ENCODE measurements around the gene IQGAP3.

The IQGAP3 gene

GRCh38 chr1:156599811-156600210 is 27.4 kb upstream of the IQGAP3 start:
- TF ChIP-seq CTCF (IDR thresholded peaks at IDR 0.05; ENCODE audit: low read depth, low read length, missing control alignments), result peak; percentile 41
- DNase-seq (ENCODE audit: low read depth), result no peak
- H3K4me3 ChIP-seq (ENCODE audit: low read depth, low read length), result peak overlapping the region; percentile 87

DNA sequence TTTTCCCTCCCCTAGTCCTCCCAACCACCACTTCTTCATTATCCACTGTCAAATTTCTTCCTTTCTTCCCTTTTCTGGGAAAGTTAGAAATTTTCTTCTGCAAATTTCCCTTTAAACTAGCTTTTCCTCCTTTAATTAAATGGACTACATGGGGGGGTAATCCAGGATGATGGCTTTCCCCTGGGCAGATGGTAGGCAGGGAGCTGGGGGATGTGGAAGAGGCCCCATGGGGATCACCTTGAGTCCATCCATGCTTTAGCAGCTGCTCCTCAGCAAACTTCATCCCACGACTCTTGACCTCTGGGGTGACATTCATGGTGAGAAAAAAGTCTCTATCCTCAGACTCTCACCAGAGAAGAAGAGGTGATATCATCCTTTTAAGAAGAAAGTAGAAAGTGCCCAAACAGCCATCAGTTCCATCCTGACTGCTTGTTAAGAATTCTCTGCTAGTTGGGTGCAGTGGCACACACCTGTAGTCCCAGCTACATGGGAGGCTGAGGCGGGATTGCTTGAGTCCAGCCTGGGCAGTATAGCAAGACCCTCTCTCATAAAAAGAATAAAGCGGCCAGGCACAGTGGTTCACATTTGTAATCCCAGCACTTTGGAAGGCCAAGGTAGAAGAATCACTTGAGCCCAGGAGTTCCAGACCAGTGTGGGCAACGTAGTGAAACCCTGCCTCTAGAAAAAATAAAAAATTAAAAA is 26.5 kb upstream of the IQGAP3 start:
- TF ChIP-seq CTCF (IDR thresholded peaks at IDR 0.05; ENCODE audit: low read depth, low read length, missing control alignments), result no peak
- no peak for DNase-seq (ENCODE audit: low read depth)
- H3K4me3 ChIP-seq (ENCODE audit: low read depth, low read length), result no peak overlapping the region

- DNase-seq (ENCODE audit: low read depth), result no peak
- no peak for TF ChIP-seq CTCF (IDR thresholded peaks at IDR 0.05; ENCODE audit: low read depth, low read length, missing control alignments)
- no peak overlapping the region for H3K4me3 ChIP-seq (ENCODE audit: low read depth, low read length)
Observed at GRCh38 chr1:156598125-156598524, 25.8 kb upstream of the IQGAP3 start.

GRCh38 chr1:156596426-156596825 is 24.1 kb upstream of the IQGAP3 start:
- no peak overlapping the region for H3K4me3 ChIP-seq (ENCODE audit: low read depth, low read length)
- TF ChIP-seq CTCF (IDR thresholded peaks at IDR 0.05; ENCODE audit: low read depth, low read length, missing control alignments), result no peak
- DNase-seq (ENCODE audit: low read depth), result no peak

- DNase-seq (ENCODE audit: low read depth), result no peak
- no peak overlapping the region for H3K4me3 ChIP-seq (ENCODE audit: low read depth, low read length)
- TF ChIP-seq CTCF (IDR thresholded peaks at IDR 0.05; ENCODE audit: low read depth, low read length, missing control alignments), result no peak
Observed at GRCh38 chr1:156595016-156595415, 22.7 kb upstream of the IQGAP3 start.

DNA sequence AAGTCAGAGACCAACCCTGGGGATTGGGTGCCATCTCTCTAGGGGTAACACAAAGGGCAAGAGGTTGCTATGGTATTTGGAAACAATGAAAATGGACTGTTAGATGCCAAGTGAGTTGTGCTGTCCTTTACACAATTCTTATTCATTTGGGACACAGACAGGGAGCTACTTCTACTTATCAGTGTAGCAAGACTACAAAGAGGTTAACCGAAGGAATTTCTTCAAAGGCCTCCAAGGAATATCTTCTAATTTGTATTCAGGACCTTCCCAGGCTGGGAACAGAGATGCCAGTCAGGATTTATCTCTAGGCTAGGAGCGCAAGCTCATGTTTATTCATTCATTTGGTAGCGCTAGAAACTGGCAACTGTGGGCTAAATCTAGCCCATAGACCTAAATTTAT is 21.8 kb upstream of the IQGAP3 start:
- no peak for DNase-seq (ENCODE audit: low read depth)
- no peak overlapping the region for H3K4me3 ChIP-seq (ENCODE audit: low read depth, low read length)
- no peak for TF ChIP-seq CTCF (IDR thresholded peaks at IDR 0.05; ENCODE audit: low read depth, low read length, missing control alignments)

DNA sequence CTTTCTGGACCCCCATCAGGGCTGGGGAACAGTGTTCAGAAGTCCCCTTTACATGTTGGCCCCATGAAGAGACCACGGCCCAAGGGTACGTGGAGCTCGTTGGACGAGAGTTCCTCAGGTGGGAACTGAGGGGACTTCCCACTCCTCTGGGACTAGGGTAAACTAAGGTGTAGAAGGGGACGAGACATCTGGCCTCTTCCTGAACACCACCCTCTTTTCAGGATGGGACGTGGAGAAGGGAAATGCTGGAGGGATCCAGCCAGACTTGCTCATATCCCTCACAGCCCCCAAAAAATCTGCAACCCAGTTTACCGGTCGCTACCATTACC is 21.3 kb upstream of the IQGAP3 start:
- DNase-seq (ENCODE audit: low read depth), result no peak
- no peak for TF ChIP-seq CTCF (IDR thresholded peaks at IDR 0.05; ENCODE audit: low read depth, low read length, missing control alignments)
- H3K4me3 ChIP-seq (ENCODE audit: low read depth, low read length), result no peak overlapping the region

All from GM12864 (cell line).